Neutrophil (primary cell): Measurements from ENCODE around the gene RNASEH1.
"Not testable (repeated sequence)": the region's sequence is repeated elsewhere in the genome, so short reads cannot be mapped to it uniquely, and the experiment has no call there.

Source experiments
- H3K27ac ChIP-seq: fragments of 200-600 bp; sonication (generic); 2 replicates; pipeline ENCODE4 v1.5.1; 2016; ENCODE audit warnings: mild to moderate bottlenecking, moderate library complexity
- H3K27me3 ChIP-seq: fragments of 200-600 bp; sonication (generic); 2 replicates; pipeline ENCODE4 v1.6.0; 2016; ENCODE audit warnings: mild to moderate bottlenecking
- H3K36me3 ChIP-seq: fragments of 200-600 bp; sonication (generic); 2 replicates; pipeline ENCODE4 v1.5.1; 2017
- H3K4me1 ChIP-seq, 2 experiments: fragments of 200-600 bp in 1 of 2; sonication (generic) in 1 of 2; 1 replicate in 1 of 2; 2 replicates in 1 of 2; pipeline versions ENCODE4 v1.5.1 to v1.6.1; 2013 to 2016; ENCODE audit warnings: low read depth in 1 of 2, low read length in 1 of 2, mild to moderate bottlenecking in 1 of 2, moderate library complexity in 1 of 2; ENCODE audit not compliant: control insufficient read depth in 1 of 2, insufficient read depth in 1 of 2
- H3K4me3 ChIP-seq, 2 experiments: fragments of 200-600 bp in 1 of 2; sonication (generic) in 1 of 2; 1 replicate in 1 of 2; 2 replicates in 1 of 2; pipeline ENCODE4 v1.5.1; 2013 to 2016; ENCODE audit warnings: low read depth in 1 of 2, low read length in 1 of 2, mild to moderate bottlenecking in 1 of 2, moderate library complexity in 1 of 2
- H3K9me3 ChIP-seq: fragments of 200-600 bp; sonication (generic); 2 replicates; pipeline ENCODE4 v1.5.1; 2016
- TF ChIP-seq, protein P1 (sequence below): fragments of 200-600 bp; sonication (generic); IDR thresholded peaks from 2 replicates; pipeline ENCODE4 v1.5.1; 2016; ENCODE audit warnings: antibody characterized with exemption

RNASEH1 gene

DNA sequence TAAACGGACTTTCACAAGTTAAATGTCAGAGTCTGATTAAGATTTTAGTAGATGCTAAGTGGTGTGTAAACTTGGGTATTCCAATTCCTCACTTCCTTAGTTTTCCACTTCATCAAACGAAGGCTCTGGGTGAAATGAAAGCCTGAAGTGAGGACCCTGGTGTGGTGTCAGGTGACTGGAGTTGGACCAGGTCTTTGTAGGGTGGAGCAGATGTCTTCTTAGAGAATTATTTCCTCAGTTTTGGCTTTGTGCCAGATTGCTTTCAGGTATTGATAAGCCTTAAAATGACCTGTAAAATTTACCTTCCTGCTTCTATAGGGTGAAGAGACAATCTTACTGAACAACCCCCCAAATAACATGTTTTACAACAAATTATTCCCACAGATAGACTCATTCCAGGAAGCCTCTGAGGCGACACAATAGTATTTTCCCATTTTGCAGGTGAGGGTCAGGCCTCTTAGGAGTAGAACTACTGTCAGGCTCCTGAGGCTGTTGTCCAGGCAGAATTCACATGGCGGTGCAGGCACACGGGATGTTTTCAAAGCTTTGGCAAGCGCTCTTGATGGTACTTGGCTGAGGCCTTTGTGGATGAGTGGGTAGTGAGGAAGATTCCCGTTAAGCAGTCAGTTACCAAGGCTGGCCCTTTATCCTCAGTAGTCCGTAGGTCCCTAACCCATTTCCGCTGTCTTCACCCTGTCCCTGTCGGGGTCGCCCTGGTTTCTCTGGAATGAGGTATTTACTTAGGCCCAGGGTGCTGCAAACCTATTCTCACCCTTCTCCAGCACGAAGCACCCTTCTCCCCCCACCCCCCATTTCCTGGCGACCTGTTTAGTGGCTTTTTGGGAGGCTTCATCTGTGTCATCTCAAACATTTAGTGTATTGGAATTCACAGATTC, 23.5 kb upstream of the RNASEH1 start:
- no peak overlapping the region for H3K4me3 ChIP-seq
- TF ChIP-seq, protein P1, sequence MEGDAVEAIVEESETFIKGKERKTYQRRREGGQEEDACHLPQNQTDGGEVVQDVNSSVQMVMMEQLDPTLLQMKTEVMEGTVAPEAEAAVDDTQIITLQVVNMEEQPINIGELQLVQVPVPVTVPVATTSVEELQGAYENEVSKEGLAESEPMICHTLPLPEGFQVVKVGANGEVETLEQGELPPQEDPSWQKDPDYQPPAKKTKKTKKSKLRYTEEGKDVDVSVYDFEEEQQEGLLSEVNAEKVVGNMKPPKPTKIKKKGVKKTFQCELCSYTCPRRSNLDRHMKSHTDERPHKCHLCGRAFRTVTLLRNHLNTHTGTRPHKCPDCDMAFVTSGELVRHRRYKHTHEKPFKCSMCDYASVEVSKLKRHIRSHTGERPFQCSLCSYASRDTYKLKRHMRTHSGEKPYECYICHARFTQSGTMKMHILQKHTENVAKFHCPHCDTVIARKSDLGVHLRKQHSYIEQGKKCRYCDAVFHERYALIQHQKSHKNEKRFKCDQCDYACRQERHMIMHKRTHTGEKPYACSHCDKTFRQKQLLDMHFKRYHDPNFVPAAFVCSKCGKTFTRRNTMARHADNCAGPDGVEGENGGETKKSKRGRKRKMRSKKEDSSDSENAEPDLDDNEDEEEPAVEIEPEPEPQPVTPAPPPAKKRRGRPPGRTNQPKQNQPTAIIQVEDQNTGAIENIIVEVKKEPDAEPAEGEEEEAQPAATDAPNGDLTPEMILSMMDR = no peak
- peaks cover 69% of the 10 kb centered on the region for H3K36me3 ChIP-seq
- H3K27me3 ChIP-seq = no peaks in the 10 kb centered on the region
- H3K4me1 ChIP-seq = no peaks in the 10 kb centered on the region
- H3K9me3 ChIP-seq = no peaks in the 10 kb centered on the region
- H3K27ac ChIP-seq = no peak overlapping the region

DNA sequence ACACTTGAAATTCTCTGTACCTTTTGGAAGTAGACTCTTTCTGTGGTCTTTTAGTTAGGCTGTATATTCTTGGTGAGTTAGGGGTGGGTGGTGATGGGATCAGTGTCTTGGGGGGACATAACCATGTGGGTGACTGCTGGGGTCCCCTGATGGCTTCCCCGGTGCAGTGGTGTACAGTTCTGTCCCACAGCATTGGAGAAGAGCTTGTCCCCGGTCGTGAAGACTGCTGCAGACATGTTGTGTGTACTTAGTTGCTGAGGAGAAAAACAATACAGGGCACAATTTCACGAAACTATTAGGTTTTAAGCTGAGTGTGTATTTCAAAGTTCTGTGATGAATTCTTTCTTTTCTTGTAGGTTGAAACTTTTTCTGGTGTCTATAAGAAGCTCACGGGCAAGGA, 22.3 kb upstream of the RNASEH1 start:
- TF ChIP-seq, protein P1 = no peak
- Histone ChIP-seq H3K27me3 (no peaks in the 10 kb centered on the region), H3K27ac (no peak overlapping the region), H3K4me3 (no peak overlapping the region), H3K4me1 (peaks cover 8% of the 10 kb centered on the region in 2 experiments), H3K9me3 (no peaks in the 10 kb centered on the region), H3K36me3 (peaks cover 72% of the 10 kb centered on the region)

DNA sequence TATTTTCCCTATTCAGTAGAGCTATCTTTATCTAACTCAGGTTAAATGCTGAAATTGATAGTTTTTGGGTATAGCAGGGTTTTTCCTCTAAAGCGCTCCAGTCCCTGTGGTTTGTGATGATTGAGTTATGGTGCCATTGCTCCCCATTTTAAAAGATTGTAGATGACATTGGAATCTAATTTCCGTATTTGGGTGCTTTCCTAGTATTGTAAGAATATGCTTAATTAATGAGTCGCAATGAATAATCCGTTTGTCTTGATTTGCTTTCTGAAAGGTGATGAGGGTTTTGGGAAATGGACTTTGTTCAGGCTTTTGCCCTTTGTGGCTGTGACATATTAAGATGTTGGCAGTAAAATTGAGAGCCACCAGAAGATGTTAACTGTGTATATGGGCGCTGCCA, 20.9 kb upstream of the RNASEH1 start:
- no peaks in the 10 kb centered on the region for H3K9me3 ChIP-seq
- no peaks in the 10 kb centered on the region for H3K27me3 ChIP-seq
- no peak overlapping the region for H3K4me3 ChIP-seq
- peaks cover 68% of the 10 kb centered on the region for H3K36me3 ChIP-seq
- TF ChIP-seq, protein P1 = no peak
- no peak overlapping the region for H3K27ac ChIP-seq
- peaks cover 8 to 12% of the 10 kb centered on the region in 2 experiments for H3K4me1 ChIP-seq

DNA sequence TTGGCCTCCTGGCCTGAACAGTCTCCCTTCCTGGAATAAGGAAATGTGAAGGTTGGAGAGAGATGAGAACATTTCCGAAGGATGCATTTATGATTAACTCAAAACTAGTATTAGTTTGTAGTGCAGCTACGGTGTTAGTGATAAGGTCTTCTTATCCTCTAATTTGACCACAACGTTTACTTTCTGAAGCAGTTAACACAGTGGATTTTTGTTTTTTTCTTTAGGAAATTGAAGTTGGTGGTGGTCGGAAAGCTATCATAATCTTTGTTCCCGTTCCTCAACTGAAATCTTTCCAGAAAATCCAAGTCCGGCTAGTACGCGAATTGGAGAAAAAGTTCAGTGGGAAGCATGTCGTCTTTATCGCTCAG, 18.1 kb upstream of the RNASEH1 start:
- Histone ChIP-seq H3K4me1 (peaks cover 8 to 12% of the 10 kb centered on the region in 2 experiments), H3K4me3 (peak overlapping the region; percentile 70 to 98), H3K27ac (peak overlapping the region; percentile 80), H3K36me3 (peaks cover 49% of the 10 kb centered on the region)
- not testable (repeated sequence) for H3K27me3 ChIP-seq, H3K9me3 ChIP-seq

DNA sequence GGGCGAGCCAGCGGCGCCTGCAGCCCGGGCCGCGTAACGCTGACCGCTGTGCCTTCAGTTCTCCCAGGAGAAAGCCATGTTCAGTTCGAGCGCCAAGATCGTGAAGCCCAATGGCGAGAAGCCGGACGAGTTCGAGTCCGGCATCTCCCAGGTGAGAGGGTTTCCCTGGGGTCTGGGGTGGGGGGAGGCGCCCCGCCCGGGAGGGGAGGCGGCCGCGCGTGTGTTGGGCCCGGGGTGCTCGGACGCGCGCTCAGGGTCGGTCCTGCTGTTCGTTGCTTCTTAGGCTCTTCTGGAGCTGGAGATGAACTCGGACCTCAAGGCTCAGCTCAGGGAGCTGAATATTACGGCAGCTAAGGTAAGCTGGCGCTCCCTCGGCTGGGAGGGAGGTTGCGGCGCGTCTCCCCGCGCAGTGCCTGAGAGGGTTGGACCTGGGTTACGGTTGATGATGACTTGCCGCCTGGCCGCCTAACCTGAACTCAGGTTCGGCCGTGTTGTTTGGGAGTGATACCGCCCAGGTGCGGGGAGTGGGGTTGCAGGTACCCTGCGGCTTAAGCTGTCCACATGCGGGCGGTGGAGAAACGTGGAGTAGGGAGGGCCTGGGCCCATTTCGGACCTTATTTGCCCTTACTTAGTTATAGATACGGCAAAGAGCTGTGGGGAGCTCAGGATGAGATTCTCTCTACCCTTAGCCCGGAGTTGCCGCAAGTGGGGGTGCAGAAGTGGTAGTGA, 17.6 kb upstream of the RNASEH1 start:
- Histone ChIP-seq H3K4me3 (peak overlapping the region; percentile 70 to 98), H3K27me3 (no peaks in the 10 kb centered on the region), H3K4me1 (peaks cover 8 to 12% of the 10 kb centered on the region in 2 experiments), H3K36me3 (peaks cover 44% of the 10 kb centered on the region), H3K27ac (peak overlapping the region; percentile 80), H3K9me3 (no peaks in the 10 kb centered on the region)
- TF ChIP-seq, protein P1 = no peak

DNA sequence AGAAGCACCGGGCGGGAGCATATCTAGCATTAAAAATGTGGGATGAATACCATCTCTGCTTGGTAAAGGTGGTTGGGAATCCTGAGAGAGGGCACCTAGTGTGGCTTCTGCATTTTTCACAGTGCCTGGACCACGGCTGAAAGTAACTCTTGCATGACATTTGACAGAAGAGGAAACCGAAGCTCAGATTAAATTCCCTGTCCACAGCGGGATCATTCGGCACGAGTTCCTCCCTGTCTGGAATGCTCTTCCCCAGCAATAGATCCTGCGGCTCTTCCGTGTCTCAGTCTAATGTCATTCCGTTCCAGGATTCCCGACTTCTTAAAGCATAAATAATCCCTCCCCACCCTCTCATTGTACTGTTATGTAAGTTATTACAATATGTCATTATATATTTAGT, 16.0 kb upstream of the RNASEH1 start:
- Histone ChIP-seq H3K27me3 (no peaks in the 10 kb centered on the region), H3K9me3 (no peaks in the 10 kb centered on the region), H3K4me3 (peak overlapping the region; percentile 70 to 98), H3K27ac (no peak overlapping the region), H3K4me1 (peaks cover 8 to 12% of the 10 kb centered on the region in 2 experiments), H3K36me3 (peaks cover 29% of the 10 kb centered on the region)
- TF ChIP-seq, protein P1 = no peak
